DOHH2 (cell line): ENCODE data around the gene ALOX5AP.

Experiments
- CTCF ChIP-seq: fragments of 200-600 bp; sonication (generic); IDR thresholded peaks from one replicate; pipeline ENCODE4 v1.5.1; 2014; ENCODE audit warnings: antibody characterized with exemption, mild to moderate bottlenecking, low read depth, low read length; ENCODE audit not compliant: poor library complexity, severe bottlenecking
- EZH2phosphoT487 ChIP-seq: fragments of 200-600 bp; sonication (generic); IDR thresholded peaks from 2 replicates; pipeline ENCODE4 v1.6.1; 2017; ENCODE audit warnings: borderline replicate concordance, mild to moderate bottlenecking, antibody characterized with exemption, low read length, moderate library complexity, mixed read lengths

GRCh38 chr13:30804474-30804873 lies 69.1 kb downstream of the ALOX5AP start:
- TF ChIP-seq CTCF: no peak
- no peak for TF ChIP-seq EZH2phosphoT487
